ENCODE results near the gene FSD2. TPM values are rescaled to one million over a fixed set of nuclear protein-coding genes. Genes with fewer than 3 reads are reported as not detected.

FSD2 gene
- total and polyA plus RNA-seq, 2 experiments from 2014 or later, result 0.18 TPM; not detected in 1

DNA sequence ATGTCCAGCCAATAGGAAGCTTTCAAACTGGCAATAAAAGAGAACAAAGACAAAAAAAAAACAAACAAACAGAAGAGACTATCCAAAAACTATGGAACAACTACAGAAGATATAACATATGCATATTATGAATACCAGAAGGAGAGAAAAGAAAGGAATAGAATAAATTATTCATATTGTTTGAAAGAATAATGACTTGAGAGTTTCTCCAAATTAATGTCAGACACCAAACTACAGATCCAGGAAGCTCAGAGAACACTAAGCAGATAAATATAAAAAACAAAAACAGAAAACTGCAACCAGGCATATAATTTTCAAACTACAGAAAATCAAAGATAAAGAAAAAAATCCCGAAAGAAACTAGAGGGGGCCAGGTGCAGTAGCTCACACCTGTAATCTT is 62.1 kb downstream of the FSD2 start:
- no peaks in the 10 kb centered on the region for H3K79me2 ChIP-seq (replicated peaks; ENCODE audit: insufficient read depth)
- Mint-ChIP-seq H3K27ac (no peak overlapping the region), H3K36me3 (ENCODE audit: low read depth) (no peaks in the 10 kb centered on the region), H3K9me3 (no peaks in the 10 kb centered on the region), H3K27me3 (ENCODE audit: insufficient read depth, low read depth, poor library complexity) (no peaks in the 10 kb centered on the region), H3K4me3 (no peak overlapping the region), H3K4me1 (no peaks in the 10 kb centered on the region; the same call in 2 of the 3 replicates)
- no peaks in the 10 kb centered on the region for H3K27me3 ChIP-seq (ENCODE audit: insufficient read depth)
- TF ChIP-seq, protein P1, sequence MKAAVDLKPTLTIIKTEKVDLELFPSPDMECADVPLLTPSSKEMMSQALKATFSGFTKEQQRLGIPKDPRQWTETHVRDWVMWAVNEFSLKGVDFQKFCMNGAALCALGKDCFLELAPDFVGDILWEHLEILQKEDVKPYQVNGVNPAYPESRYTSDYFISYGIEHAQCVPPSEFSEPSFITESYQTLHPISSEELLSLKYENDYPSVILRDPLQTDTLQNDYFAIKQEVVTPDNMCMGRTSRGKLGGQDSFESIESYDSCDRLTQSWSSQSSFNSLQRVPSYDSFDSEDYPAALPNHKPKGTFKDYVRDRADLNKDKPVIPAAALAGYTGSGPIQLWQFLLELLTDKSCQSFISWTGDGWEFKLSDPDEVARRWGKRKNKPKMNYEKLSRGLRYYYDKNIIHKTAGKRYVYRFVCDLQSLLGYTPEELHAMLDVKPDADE (IDR thresholded peaks at IDR 0.05), result no peak
- TF ChIP-seq ZNF331 (CRISPR knock-in tag; IDR thresholded peaks at IDR 0.05; ENCODE audit: low read depth) (no peak), JUNB (IDR thresholded peaks at IDR 0.05; ENCODE audit: unreplicated experiment) (no peak), EZH2phosphoT487 (IDR thresholded peaks at IDR 0.05; ENCODE audit: unreplicated experiment) (no peak), ZNF114 (CRISPR knock-in tag; IDR thresholded peaks at IDR 0.05) (no peak), EZH2 (IDR thresholded peaks at IDR 0.05; ENCODE audit: low read depth, unreplicated experiment) (no peak)
- H3K36me3 ChIP-seq (ENCODE audit: insufficient read depth), result no peaks in the 10 kb centered on the region
- no peaks in the 10 kb centered on the region for H3K9me2 ChIP-seq (ENCODE audit: insufficient read depth)
- H3F3A ChIP-seq (replicated peaks; ENCODE audit: low read depth), result no peaks in the 10 kb centered on the region
- DNase-seq (ENCODE audit: low spot score) (no peak), ATAC-seq (no peak)
- no peak overlapping the region for H3K4me2 ChIP-seq
- no peak overlapping the region for H2AFZ ChIP-seq
- H3K4me1 ChIP-seq (ENCODE audit: insufficient read depth), result no peaks in the 10 kb centered on the region
- no peaks in the 10 kb centered on the region for H4K20me1 ChIP-seq (replicated peaks; ENCODE audit: insufficient read depth)
- H3K27ac ChIP-seq (ENCODE audit: low read depth), result no peak overlapping the region
- H3K4me3 ChIP-seq, result no peak overlapping the region

DNA sequence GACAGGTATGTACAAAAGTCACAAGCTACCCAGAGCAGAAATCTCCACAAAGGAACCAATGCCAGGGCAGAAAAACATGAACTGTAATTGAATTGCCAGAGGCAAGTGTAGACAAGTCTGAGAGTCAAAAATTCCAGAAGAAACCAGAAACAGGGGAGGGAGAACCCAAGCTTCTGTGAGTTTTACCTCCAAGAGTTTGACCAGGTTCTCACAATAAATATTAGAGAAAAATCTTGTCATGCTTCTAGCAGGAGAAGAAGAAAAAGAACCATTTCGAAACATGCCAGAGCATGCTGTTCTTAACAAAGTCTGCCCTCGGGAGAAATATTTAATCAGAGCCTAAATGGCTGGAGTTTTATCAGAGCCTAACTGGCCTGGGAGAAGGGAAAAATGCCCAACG is 63.7 kb downstream of the FSD2 start:
- Histone ChIP-seq H4K20me1 (replicated peaks; ENCODE audit: insufficient read depth) (no peaks in the 10 kb centered on the region), H3K4me3 (no peak overlapping the region), H3K4me2 (no peak overlapping the region), H3K27me3 (ENCODE audit: insufficient read depth) (no peaks in the 10 kb centered on the region), H3F3A (replicated peaks; ENCODE audit: low read depth) (no peaks in the 10 kb centered on the region), H3K36me3 (ENCODE audit: insufficient read depth) (no peaks in the 10 kb centered on the region), H3K4me1 (ENCODE audit: insufficient read depth) (no peaks in the 10 kb centered on the region), H3K9me2 (ENCODE audit: insufficient read depth) (no peaks in the 10 kb centered on the region), H2AFZ (no peak overlapping the region), H3K27ac (ENCODE audit: low read depth) (no peak overlapping the region), H3K79me2 (replicated peaks; ENCODE audit: insufficient read depth) (no peaks in the 10 kb centered on the region)
- no peak for ATAC-seq
- no peak overlapping the region for H3K4me3 Mint-ChIP-seq
- H3K27ac Mint-ChIP-seq, result peak overlapping the region; percentile 73
- H3K9me3 Mint-ChIP-seq, result no peaks in the 10 kb centered on the region
- no peaks in the 10 kb centered on the region for H3K36me3 Mint-ChIP-seq (ENCODE audit: low read depth)
- no peaks in the 10 kb centered on the region; the same call in 2 of the 3 replicates for H3K4me1 Mint-ChIP-seq
- no peak for DNase-seq (ENCODE audit: low spot score)
- H3K27me3 Mint-ChIP-seq (ENCODE audit: insufficient read depth, low read depth, poor library complexity), result no peaks in the 10 kb centered on the region
- no peak for TF ChIP-seq CREB1 (CRISPR knock-in tag; IDR thresholded peaks at IDR 0.05; ENCODE audit: low read depth)
- no peak for TF ChIP-seq STAT1 (IDR thresholded peaks at IDR 0.05; ENCODE audit: unreplicated experiment)
- no peak for TF ChIP-seq ZNF331 (CRISPR knock-in tag; IDR thresholded peaks at IDR 0.05; ENCODE audit: low read depth)
- TF ChIP-seq, protein P2, sequence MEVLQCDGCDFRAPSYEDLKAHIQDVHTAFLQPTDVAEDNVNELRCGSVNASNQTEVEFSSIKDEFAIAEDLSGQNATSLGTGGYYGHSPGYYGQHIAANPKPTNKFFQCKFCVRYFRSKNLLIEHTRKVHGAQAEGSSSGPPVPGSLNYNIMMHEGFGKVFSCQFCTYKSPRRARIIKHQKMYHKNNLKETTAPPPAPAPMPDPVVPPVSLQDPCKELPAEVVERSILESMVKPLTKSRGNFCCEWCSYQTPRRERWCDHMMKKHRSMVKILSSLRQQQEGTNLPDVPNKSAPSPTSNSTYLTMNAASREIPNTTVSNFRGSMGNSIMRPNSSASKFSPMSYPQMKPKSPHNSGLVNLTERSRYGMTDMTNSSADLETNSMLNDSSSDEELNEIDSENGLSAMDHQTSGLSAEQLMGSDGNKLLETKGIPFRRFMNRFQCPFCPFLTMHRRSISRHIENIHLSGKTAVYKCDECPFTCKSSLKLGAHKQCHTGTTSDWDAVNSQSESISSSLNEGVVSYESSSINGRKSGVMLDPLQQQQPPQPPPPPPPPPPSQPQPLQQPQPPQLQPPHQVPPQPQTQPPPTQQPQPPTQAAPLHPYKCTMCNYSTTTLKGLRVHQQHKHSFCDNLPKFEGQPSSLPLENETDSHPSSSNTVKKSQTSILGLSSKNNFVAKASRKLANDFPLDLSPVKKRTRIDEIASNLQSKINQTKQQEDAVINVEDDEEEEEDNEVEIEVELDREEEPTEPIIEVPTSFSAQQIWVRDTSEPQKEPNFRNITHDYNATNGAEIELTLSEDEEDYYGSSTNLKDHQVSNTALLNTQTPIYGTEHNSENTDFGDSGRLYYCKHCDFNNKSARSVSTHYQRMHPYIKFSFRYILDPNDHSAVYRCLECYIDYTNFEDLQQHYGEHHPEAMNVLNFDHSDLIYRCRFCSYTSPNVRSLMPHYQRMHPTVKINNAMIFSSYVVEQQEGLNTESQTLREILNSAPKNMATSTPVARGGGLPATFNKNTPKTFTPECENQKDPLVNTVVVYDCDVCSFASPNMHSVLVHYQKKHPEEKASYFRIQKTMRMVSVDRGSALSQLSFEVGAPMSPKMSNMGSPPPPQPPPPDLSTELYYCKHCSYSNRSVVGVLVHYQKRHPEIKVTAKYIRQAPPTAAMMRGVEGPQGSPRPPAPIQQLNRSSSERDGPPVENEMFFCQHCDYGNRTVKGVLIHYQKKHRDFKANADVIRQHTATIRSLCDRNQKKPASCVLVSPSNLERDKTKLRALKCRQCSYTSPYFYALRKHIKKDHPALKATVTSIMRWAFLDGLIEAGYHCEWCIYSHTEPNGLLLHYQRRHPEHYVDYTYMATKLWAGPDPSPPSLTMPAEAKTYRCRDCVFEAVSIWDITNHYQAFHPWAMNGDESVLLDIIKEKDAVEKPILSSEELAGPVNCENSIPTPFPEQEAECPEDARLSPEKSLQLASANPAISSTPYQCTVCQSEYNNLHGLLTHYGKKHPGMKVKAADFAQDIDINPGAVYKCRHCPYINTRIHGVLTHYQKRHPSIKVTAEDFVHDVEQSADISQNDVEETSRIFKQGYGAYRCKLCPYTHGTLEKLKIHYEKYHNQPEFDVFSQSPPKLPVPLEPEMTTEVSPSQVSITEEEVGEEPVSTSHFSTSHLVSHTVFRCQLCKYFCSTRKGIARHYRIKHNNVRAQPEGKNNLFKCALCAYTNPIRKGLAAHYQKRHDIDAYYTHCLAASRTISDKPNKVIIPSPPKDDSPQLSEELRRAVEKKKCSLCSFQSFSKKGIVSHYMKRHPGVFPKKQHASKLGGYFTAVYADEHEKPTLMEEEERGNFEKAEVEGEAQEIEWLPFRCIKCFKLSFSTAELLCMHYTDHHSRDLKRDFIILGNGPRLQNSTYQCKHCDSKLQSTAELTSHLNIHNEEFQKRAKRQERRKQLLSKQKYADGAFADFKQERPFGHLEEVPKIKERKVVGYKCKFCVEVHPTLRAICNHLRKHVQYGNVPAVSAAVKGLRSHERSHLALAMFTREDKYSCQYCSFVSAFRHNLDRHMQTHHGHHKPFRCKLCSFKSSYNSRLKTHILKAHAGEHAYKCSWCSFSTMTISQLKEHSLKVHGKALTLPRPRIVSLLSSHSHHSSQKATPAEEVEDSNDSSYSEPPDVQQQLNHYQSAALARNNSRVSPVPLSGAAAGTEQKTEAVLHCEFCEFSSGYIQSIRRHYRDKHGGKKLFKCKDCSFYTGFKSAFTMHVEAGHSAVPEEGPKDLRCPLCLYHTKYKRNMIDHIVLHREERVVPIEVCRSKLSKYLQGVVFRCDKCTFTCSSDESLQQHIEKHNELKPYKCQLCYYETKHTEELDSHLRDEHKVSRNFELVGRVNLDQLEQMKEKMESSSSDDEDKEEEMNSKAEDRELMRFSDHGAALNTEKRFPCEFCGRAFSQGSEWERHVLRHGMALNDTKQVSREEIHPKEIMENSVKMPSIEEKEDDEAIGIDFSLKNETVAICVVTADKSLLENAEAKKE (CRISPR knock-in tag; IDR thresholded peaks at IDR 0.05), result no peak
- TF ChIP-seq NANOG (IDR thresholded peaks at IDR 0.05; ENCODE audit: borderline replicate concordance), result no peak
- TF ChIP-seq EZH2phosphoT487 (IDR thresholded peaks at IDR 0.05; ENCODE audit: unreplicated experiment), result no peak
- TF ChIP-seq, protein P3, sequence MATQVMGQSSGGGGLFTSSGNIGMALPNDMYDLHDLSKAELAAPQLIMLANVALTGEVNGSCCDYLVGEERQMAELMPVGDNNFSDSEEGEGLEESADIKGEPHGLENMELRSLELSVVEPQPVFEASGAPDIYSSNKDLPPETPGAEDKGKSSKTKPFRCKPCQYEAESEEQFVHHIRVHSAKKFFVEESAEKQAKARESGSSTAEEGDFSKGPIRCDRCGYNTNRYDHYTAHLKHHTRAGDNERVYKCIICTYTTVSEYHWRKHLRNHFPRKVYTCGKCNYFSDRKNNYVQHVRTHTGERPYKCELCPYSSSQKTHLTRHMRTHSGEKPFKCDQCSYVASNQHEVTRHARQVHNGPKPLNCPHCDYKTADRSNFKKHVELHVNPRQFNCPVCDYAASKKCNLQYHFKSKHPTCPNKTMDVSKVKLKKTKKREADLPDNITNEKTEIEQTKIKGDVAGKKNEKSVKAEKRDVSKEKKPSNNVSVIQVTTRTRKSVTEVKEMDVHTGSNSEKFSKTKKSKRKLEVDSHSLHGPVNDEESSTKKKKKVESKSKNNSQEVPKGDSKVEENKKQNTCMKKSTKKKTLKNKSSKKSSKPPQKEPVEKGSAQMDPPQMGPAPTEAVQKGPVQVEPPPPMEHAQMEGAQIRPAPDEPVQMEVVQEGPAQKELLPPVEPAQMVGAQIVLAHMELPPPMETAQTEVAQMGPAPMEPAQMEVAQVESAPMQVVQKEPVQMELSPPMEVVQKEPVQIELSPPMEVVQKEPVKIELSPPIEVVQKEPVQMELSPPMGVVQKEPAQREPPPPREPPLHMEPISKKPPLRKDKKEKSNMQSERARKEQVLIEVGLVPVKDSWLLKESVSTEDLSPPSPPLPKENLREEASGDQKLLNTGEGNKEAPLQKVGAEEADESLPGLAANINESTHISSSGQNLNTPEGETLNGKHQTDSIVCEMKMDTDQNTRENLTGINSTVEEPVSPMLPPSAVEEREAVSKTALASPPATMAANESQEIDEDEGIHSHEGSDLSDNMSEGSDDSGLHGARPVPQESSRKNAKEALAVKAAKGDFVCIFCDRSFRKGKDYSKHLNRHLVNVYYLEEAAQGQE (IDR thresholded peaks at IDR 0.05; ENCODE audit: unreplicated experiment), result no peak

Measured in GM23338 (cell line).